ENCODE measurements around the gene TARS1.

- TF ChIP-seq CTCF (conservative IDR thresholded peaks at IDR 0.05 in 1 of 2, IDR thresholded peaks at IDR 0.05 in 1 of 2; ENCODE audit: extremely low read depth in 1 of 2, insufficient read depth in 1 of 2, low read depth in 1 of 2, low read length in 2 of 2) (no peak), EZH2 (IDR thresholded peaks at IDR 0.05; ENCODE audit: borderline replicate concordance, low read length) (no peak)
Measured at GRCh38 chr5:33433303-33434240, 7.2 kb upstream of the TARS1 start.

All from mammary epithelial cell (primary cell).